Endothelial cell of umbilical vein (primary cell): ENCODE measurements around the gene HSPG2. TPM values are rescaled to one million over a fixed set of nuclear protein-coding genes. Genes with fewer than 3 reads are reported as not detected.

Source experiments
- BruUV-seq: library from RNA; stranded (reverse); fragments of 400-500 nt; replicated peaks from 2 replicates; lab custom pipeline; 2021; lab: Mats Ljungman, UMichigan
- CTCF ChIA-PET: fragments of 300-600, 350-600 bp; sonication (Branson Sonifier 250); formaldehyde crosslinking; loops from one replicate; lab custom pipeline; 2021; ENCODE audit warnings: antibody characterized with exemption, inconsistent platforms; lab: Charles Lee
- POLR2A ChIA-PET: fragments of 300-600, 350-600 bp; sonication (Branson Sonifier 250); formaldehyde crosslinking; loops from one replicate; lab custom pipeline; 2021; ENCODE audit warnings: antibody characterized with exemption, inconsistent platforms; lab: Charles Lee
- DNase-seq: peaks from one replicate; pipeline ENCODE4 v3.0.0-alpha.2; 2011; ENCODE audit warnings: low read depth, low spot score
- FAIRE-seq: peaks from 2 replicates; lab custom pipeline; 2011; peaks lifted over from hg19 to GRCh38; lab: Jason Lieb, UNC
- H2AFZ ChIP-seq: 2 replicates; pipeline ENCODE4 v1.6.0; 2012; ENCODE audit warnings: low read depth, low read length, control low read depth, inconsistent platforms
- H3K27ac ChIP-seq: 2 replicates; pipeline ENCODE4 v1.5.1; 2011; ENCODE audit warnings: low read depth, mild to moderate bottlenecking, control low read depth, low read length, moderate library complexity; ENCODE audit not compliant: insufficient read depth
- H3K27me3 ChIP-seq, 2 experiments: 2 replicates each; pipeline versions ENCODE4 v1.6.0 to v1.6.1; 2011; ENCODE audit warnings: low read length in 2 of 2, mixed read lengths in 1 of 2; ENCODE audit not compliant: control insufficient read depth in 2 of 2, insufficient read depth in 2 of 2
- H3K36me3 ChIP-seq, 2 experiments: 2 replicates in 1 of 2; 3 replicates in 1 of 2; pipeline ENCODE4 v1.5.1; 2011; ENCODE audit warnings: low read length in 2 of 2, mild to moderate bottlenecking in 1 of 2, moderate library complexity in 1 of 2; ENCODE audit not compliant: control insufficient read depth in 2 of 2, insufficient read depth in 2 of 2; ENCODE audit errors: extremely low read depth in 1 of 2
- H3K4me1 ChIP-seq: 3 replicates; pipeline ENCODE4 v1.5.1; 2011; ENCODE audit warnings: mild to moderate bottlenecking, low read length; ENCODE audit not compliant: control insufficient read depth, insufficient read depth; ENCODE audit errors: extremely low read depth
- H3K4me2 ChIP-seq: 2 replicates; pipeline ENCODE4 v1.6.1; 2011; ENCODE audit warnings: low read length, control low read depth, mixed read lengths; ENCODE audit not compliant: insufficient read depth
- H3K4me3 ChIP-seq, 3 experiments: fragments of 200-600 bp in 1 of 3; sonication (generic), shearing (Covaris generic) in 1 of 3; replicated peaks in 1 of 3; 2 replicates each; pipeline ENCODE4 v1.5.1; 2011 to 2016; ENCODE audit warnings: control low read depth in 3 of 3, low read length in 3 of 3, mild to moderate bottlenecking in 2 of 3, inconsistent platforms in 1 of 3, low read depth in 1 of 3, moderate library complexity in 1 of 3; ENCODE audit not compliant: insufficient read depth in 1 of 3
- H3K79me2 ChIP-seq: 2 replicates; pipeline ENCODE4 v1.6.0; 2012; ENCODE audit warnings: low read length, inconsistent platforms; ENCODE audit not compliant: control insufficient read depth, insufficient read depth
- H3K9ac ChIP-seq: replicated peaks from 2 replicates; pipeline ENCODE3; 2011; ENCODE audit warnings: low read length, control low read depth; ENCODE audit not compliant: insufficient read depth; ENCODE audit errors: extremely low read depth
- H3K9me1 ChIP-seq: replicated peaks from 3 replicates; pipeline ENCODE4 v1.6.0; 2011; ENCODE audit warnings: mild to moderate bottlenecking, low read length; ENCODE audit not compliant: control insufficient read depth, insufficient read depth; ENCODE audit errors: extremely low read depth
- H3K9me3 ChIP-seq: replicated peaks from 2 replicates; pipeline ENCODE4 v1.5.1; 2012; ENCODE audit warnings: low read length, inconsistent platforms; ENCODE audit not compliant: control insufficient read depth, insufficient read depth
- H4K20me1 ChIP-seq: replicated peaks from 2 replicates; pipeline ENCODE3; 2011; ENCODE audit warnings: mild to moderate bottlenecking, low read length; ENCODE audit not compliant: control insufficient read depth, insufficient read depth; ENCODE audit errors: extremely low read depth
- EZH2 ChIP-seq: IDR thresholded peaks from 2 replicates; pipeline ENCODE4 v1.6.1; 2012; ENCODE audit warnings: borderline replicate concordance, low read depth, mild to moderate bottlenecking, moderate library complexity, low read length, inconsistent platforms; ENCODE audit not compliant: severe bottlenecking
- JUN ChIP-seq: IDR thresholded peaks from 2 replicates; pipeline ENCODE4 v1.6.1; 2011; ENCODE audit warnings: borderline replicate concordance, low read depth; ENCODE audit not compliant: insufficient read length, insufficient read depth
- MYC ChIP-seq: IDR thresholded peaks from one replicate; pipeline ENCODE4 v1.6.1; 2011; ENCODE audit warnings: mild to moderate bottlenecking, low read depth, low read length
- POLR2A ChIP-seq: IDR thresholded peaks from 2 replicates; pipeline ENCODE4 v1.6.1; 2012; ENCODE audit warnings: low read depth, mild to moderate bottlenecking, control low read depth, low read length
- POLR2AphosphoS5 ChIP-seq: IDR thresholded peaks from 2 replicates; pipeline ENCODE4 v1.6.1; 2012; ENCODE audit warnings: low read depth, mild to moderate bottlenecking, control low read depth, low read length, moderate library complexity; ENCODE audit not compliant: insufficient read depth
- dilution Hi-C: fragments of 300-500 bp; cut with MboI; formaldehyde crosslinking; loops from one replicate; pipeline ENCODE4 v1.15.0; 2019; ENCODE audit warnings: low sequenced_read_pairs; ENCODE audit not compliant: extremely low pct_ligation_motif_present
- intact Hi-C: fragments of 100-400 bp; cut with micrococcal nuclease; formaldehyde crosslinking; loops from one replicate; pipeline ENCODE4 v1.10.0; 2022
- polyA plus RNA-seq, 4 experiments: library from polyadenylated mRNA; depleted of rRNA in 3 of 4; stranded (reverse) in 3 of 4; unstranded in 1 of 4; fragments of >200 nt; gene quantifications; 2 replicates each; pipeline versions ENCODE4 v1.2.1 to v1.2.3, GENCODE V29; 2011 to 2012; ENCODE audit warnings: missing spikeins in 1 of 4
- total RNA-seq: library from RNA; stranded (reverse); gene quantifications from 2 replicates; pipeline ENCODE4 v1.2.3, GENCODE V29; 2021

Gene HSPG2
- total and polyA plus RNA-seq, 2 donors (not counting 3 experiments of a cell fraction or from before 2014, with no cell fraction given), result 734 to 3,499 TPM

- peaks cover 11% of the 10 kb centered on the region for H3K4me1 ChIP-seq
- no peak overlapping the region for H3K9ac ChIP-seq
- no peaks in the 10 kb centered on the region for H3K9me3 ChIP-seq
- TF ChIP-seq EZH2 (no peak), MYC (no peak)
- no peak overlapping the region for H2AFZ ChIP-seq
- ChIA-PET CTCF (no interaction called here), POLR2A (no interaction called here)
- no TSS peak for BruUV-seq
- H3K27ac ChIP-seq, result no peak overlapping the region
- peaks cover 47% of the 10 kb centered on the region for H3K79me2 ChIP-seq
- no peak overlapping the region for H3K4me2 ChIP-seq
- no peak overlapping the region for H3K4me3 ChIP-seq
- intact Hi-C loops, result no loop called here
- H3K36me3 ChIP-seq, result peaks cover 71 to 83% of the 10 kb centered on the region in 2 experiments
- no peaks in the 10 kb centered on the region for H4K20me1 ChIP-seq
- DNase-seq (no peak), FAIRE-seq (no peak)
- no peaks in the 10 kb centered on the region for H3K9me1 ChIP-seq
- H3K27me3 ChIP-seq, result no peaks in the 10 kb centered on the region
- dilution Hi-C loops, result no loop called here
Measured at GRCh38 chr1:21854751-21855131, 82.4 kb downstream of the HSPG2 start.

DNA sequence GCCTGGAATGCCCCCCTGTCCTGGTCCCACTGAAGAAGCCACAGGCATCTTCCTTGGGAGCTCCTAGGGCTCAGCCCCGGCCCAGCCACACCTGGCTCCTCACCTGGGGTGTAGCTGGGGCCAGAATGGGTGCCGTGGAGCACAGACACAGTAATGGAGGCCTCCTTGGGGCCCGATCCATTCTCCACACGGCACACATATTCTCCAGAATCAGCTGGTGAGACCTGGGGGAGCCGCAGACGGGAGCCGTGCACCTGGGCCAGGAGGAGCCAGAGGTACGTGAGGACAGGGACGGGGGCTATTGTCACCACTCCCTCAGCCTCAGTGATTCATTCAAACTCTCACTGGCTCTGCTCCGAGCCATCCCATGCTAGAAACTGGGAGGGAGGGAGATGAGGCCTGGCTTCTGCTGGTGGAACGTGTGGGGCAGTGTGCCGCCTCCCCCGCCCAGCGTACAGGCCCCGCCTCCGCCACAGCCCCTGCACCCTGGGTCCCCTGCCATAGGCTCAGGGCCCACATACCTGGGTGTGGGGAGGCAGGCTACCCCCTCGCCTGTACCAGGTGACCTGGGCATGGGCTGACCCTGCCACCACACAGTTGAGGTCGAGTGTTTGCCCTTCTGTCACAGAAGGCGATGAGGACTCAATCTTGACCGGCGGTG lies 82.9 kb downstream of the HSPG2 start:
- CTCF ChIA-PET, result no interaction called here
- no peak overlapping the region for H3K4me3 ChIP-seq
- peaks cover 6% of the 10 kb centered on the region for H3K4me1 ChIP-seq
- no peak overlapping the region for H3K27ac ChIP-seq
- no peak overlapping the region for H2AFZ ChIP-seq
- BruUV-seq, result no TSS peak
- H3K9me1 ChIP-seq, result no peaks in the 10 kb centered on the region
- H3K4me2 ChIP-seq, result no peak overlapping the region
- H3K79me2 ChIP-seq, result peaks cover 42% of the 10 kb centered on the region
- intact Hi-C loops (no loop called here), dilution Hi-C loops (no loop called here)
- H3K27me3 ChIP-seq, result no peaks in the 10 kb centered on the region
- H4K20me1 ChIP-seq, result no peaks in the 10 kb centered on the region
- DNase-seq, result no peak
- peaks cover 68 to 81% of the 10 kb centered on the region in 2 experiments for H3K36me3 ChIP-seq
- POLR2A ChIA-PET, result no interaction called here
- no peak for FAIRE-seq
- TF ChIP-seq POLR2A (no peak), EZH2 (no peak), POLR2AphosphoS5 (no peak), JUN (no peak)
- no peak overlapping the region for H3K9ac ChIP-seq
- H3K9me3 ChIP-seq, result no peaks in the 10 kb centered on the region
